Muscle layer of duodenum (tissue), 2 donors: ENCODE data around the gene NRK.
A peak's percentile ranks its signal among the peaks of the same experiment; 100 is the strongest.
"Not testable (repeated sequence)": the region's sequence is repeated elsewhere in the genome, so short reads cannot be mapped to it uniquely, and the experiment has no call there.

Experiments
- H3K27ac ChIP-seq: one replicate; pipeline ENCODE4 v1.7.0; 2013; ENCODE audit warnings: mild to moderate bottlenecking, low read length
- H3K27me3 ChIP-seq: one replicate; pipeline ENCODE4 v1.7.0; 2013; ENCODE audit warnings: low read depth, mild to moderate bottlenecking, control low read depth, low read length
- H3K36me3 ChIP-seq, 2 donors: one replicate each; pipeline ENCODE4 v1.7.0; 2013; ENCODE audit warnings: low read length in 2 of 2, control low read depth in 1 of 2, mild to moderate bottlenecking in 1 of 2; ENCODE audit not compliant: insufficient read depth in 2 of 2, control insufficient read depth in 1 of 2
- H3K4me1 ChIP-seq, 2 donors: one replicate each; pipeline ENCODE4 v1.7.0; 2013; ENCODE audit warnings: low read length in 2 of 2, mild to moderate bottlenecking in 2 of 2, control low read depth in 1 of 2, moderate library complexity in 1 of 2; ENCODE audit not compliant: insufficient read depth in 2 of 2, control insufficient read depth in 1 of 2
- H3K4me3 ChIP-seq, 2 donors: one replicate each; pipeline ENCODE4 v1.7.0; 2013; ENCODE audit warnings: low read length in 2 of 2, low read depth in 1 of 2, mild to moderate bottlenecking in 1 of 2
- H3K9me3 ChIP-seq, 2 donors: one replicate each; pipeline ENCODE4 v1.7.0; 2013; ENCODE audit warnings: low read length in 2 of 2, control low read depth in 1 of 2, mild to moderate bottlenecking in 1 of 2; ENCODE audit not compliant: control insufficient read depth in 1 of 2
- donor health status: healthy.

Gene NRK

GRCh38 chrX:105822138-105823091, at the start of gene NRK:
Gene NRK (plus strand): TSS chrX:105822539. CDS start chrX:105822846, 307 bp downstream.
- Histone ChIP-seq H3K4me1 (no peaks in the 10 kb centered on the region), H3K36me3 (no peaks in the 10 kb centered on the region), H3K27me3 (no peaks in the 10 kb centered on the region), H3K27ac (no peak within 1 kb of the TSS), H3K4me3 (peak within 1 kb of the TSS in 1 of 2 donors; percentile 58), H3K9me3 (no peaks in the 10 kb centered on the region)

- Histone ChIP-seq H3K27ac (no peak overlapping the region), H3K9me3 (no peaks in the 10 kb centered on the region), H3K4me1 (no peaks in the 10 kb centered on the region), H3K36me3 (no peaks in the 10 kb centered on the region), H3K4me3 (no peak overlapping the region), H3K27me3 (no peaks in the 10 kb centered on the region)
Measured at GRCh38 chrX:105773801-105774200, 48.5 kb upstream of the NRK start.

GRCh38 chrX:105775679-105776078, 46.7 kb upstream of the NRK start:
- Histone ChIP-seq H3K9me3 (no peaks in the 10 kb centered on the region), H3K36me3 (no peaks in the 10 kb centered on the region), H3K4me1 (no peaks in the 10 kb centered on the region), H3K27me3 (no peaks in the 10 kb centered on the region), H3K4me3 (no peak overlapping the region), H3K27ac (no peak overlapping the region)

GRCh38 chrX:105781804-105782203, 40.5 kb upstream of the NRK start:
- Histone ChIP-seq H3K27ac (no peak overlapping the region), H3K27me3 (no peaks in the 10 kb centered on the region), H3K36me3 (no peaks in the 10 kb centered on the region), H3K4me1 (no peaks in the 10 kb centered on the region), H3K4me3 (no peak overlapping the region), H3K9me3 (no peaks in the 10 kb centered on the region)

- H3K27me3 ChIP-seq: not testable (repeated sequence)
Measured at GRCh38 chrX:105796877-105797276, 25.5 kb upstream of the NRK start.

GRCh38 chrX:105803891-105804290, 18.4 kb upstream of the NRK start:
- Histone ChIP-seq H3K27me3 (no peaks in the 10 kb centered on the region), H3K27ac (no peak overlapping the region)

More at GRCh38 chrX:105796877-105797276, 25.5 kb upstream of the NRK start:
- not testable (repeated sequence) for H3K27ac ChIP-seq, H3K36me3 ChIP-seq, H3K4me3 ChIP-seq, H3K9me3 ChIP-seq, H3K4me1 ChIP-seq

GRCh38 chrX:105805655-105806054, 16.7 kb upstream of the NRK start:
- H3K27me3 ChIP-seq, H3K27ac ChIP-seq, H3K4me1 ChIP-seq, H3K36me3 ChIP-seq, H3K4me3 ChIP-seq, H3K9me3 ChIP-seq: not testable (repeated sequence)

More at GRCh38 chrX:105803891-105804290, 18.4 kb upstream of the NRK start:
- Histone ChIP-seq H3K4me1 (no peaks in the 10 kb centered on the region), H3K4me3 (no peak overlapping the region), H3K36me3 (no peaks in the 10 kb centered on the region), H3K9me3 (no peaks in the 10 kb centered on the region)

- no peaks in the 10 kb centered on the region for H3K27me3 ChIP-seq
- no peaks in the 10 kb centered on the region for H3K36me3 ChIP-seq
- no peak overlapping the region for H3K27ac ChIP-seq
- no peak overlapping the region for H3K4me3 ChIP-seq
- no peaks in the 10 kb centered on the region for H3K4me1 ChIP-seq
- no peaks in the 10 kb centered on the region for H3K9me3 ChIP-seq
Measured at GRCh38 chrX:105816517-105816916, 5.8 kb upstream of the NRK start.

- no peaks in the 10 kb centered on the region for H3K36me3 ChIP-seq
- H3K9me3 ChIP-seq: no peaks in the 10 kb centered on the region
- no peak overlapping the region for H3K27ac ChIP-seq
- no peaks in the 10 kb centered on the region for H3K27me3 ChIP-seq
- H3K4me3 ChIP-seq: no peak overlapping the region
- H3K4me1 ChIP-seq: no peaks in the 10 kb centered on the region
Measured at GRCh38 chrX:105820247-105820646, 2.1 kb upstream of the NRK start.

- H3K27me3 ChIP-seq: no peaks in the 10 kb centered on the region
- H3K36me3 ChIP-seq: no peaks in the 10 kb centered on the region
- H3K4me3 ChIP-seq: peak overlapping the region in 1 of 2 donors; percentile 58
- H3K27ac ChIP-seq: no peak overlapping the region
- no peaks in the 10 kb centered on the region for H3K4me1 ChIP-seq
- no peaks in the 10 kb centered on the region for H3K9me3 ChIP-seq
Measured at GRCh38 chrX:105821471-105822121, 743 bp upstream of the NRK start.

- H3K27ac ChIP-seq: no peak overlapping the region
- H3K36me3 ChIP-seq: no peaks in the 10 kb centered on the region
- H3K27me3 ChIP-seq: no peaks in the 10 kb centered on the region
- no peaks in the 10 kb centered on the region for H3K4me1 ChIP-seq
- H3K9me3 ChIP-seq: no peaks in the 10 kb centered on the region
- peak overlapping the region in 1 of 2 donors; percentile 58 for H3K4me3 ChIP-seq
Measured at GRCh38 chrX:105823092-105823455, 735 bp downstream of the NRK start.
